Thymus (tissue), 11 donors: ENCODE data around the gene CPNE2. TPM values are rescaled to one million over a fixed set of nuclear protein-coding genes. Genes with fewer than 3 reads are reported as not detected.
A peak's percentile ranks its signal among the peaks of the same experiment; 100 is the strongest.
"Not testable (repeated sequence)": the region's sequence is repeated elsewhere in the genome, so short reads cannot be mapped to it uniquely, and the experiment has no call there.

ENCODE experiments used
- DNase-seq, 9 donors: peaks; one replicate each; pipeline ENCODE4 v3.0.0-alpha.2; 2013; ENCODE audit warnings: low spot score in 9 of 9, low read depth in 6 of 9, missing footprints in 1 of 9
- H3K27ac ChIP-seq, 2 donors: one replicate each; pipeline ENCODE4 v1.5.1; 2013; ENCODE audit warnings: control low read depth in 1 of 2, low read depth in 1 of 2, low read length in 1 of 2, mild to moderate bottlenecking in 1 of 2, moderate library complexity in 1 of 2
- H3K27me3 ChIP-seq, 2 donors: one replicate each; pipeline ENCODE4 v1.5.1; 2013; ENCODE audit warnings: low read length in 1 of 2; ENCODE audit not compliant: control insufficient read depth in 2 of 2, insufficient read depth in 1 of 2
- H3K36me3 ChIP-seq, 2 donors: one replicate each; pipeline ENCODE4 v1.5.1; 2013; ENCODE audit warnings: low read length in 1 of 2, mild to moderate bottlenecking in 1 of 2, moderate library complexity in 1 of 2; ENCODE audit not compliant: control insufficient read depth in 2 of 2, insufficient read depth in 2 of 2
- H3K4me1 ChIP-seq, 2 donors: one replicate each; pipeline ENCODE4 v1.5.1; 2013; ENCODE audit warnings: low read length in 2 of 2; ENCODE audit not compliant: control insufficient read depth in 2 of 2, insufficient read depth in 2 of 2
- H3K4me3 ChIP-seq, 2 donors: one replicate each; pipeline ENCODE4 v1.5.1; 2013; ENCODE audit warnings: low read length in 2 of 2, control low read depth in 1 of 2, mild to moderate bottlenecking in 1 of 2
- H3K9me3 ChIP-seq, 2 donors: one replicate each; pipeline ENCODE4 v1.5.1; 2013; ENCODE audit warnings: low read length in 1 of 2, mild to moderate bottlenecking in 1 of 2; ENCODE audit not compliant: control insufficient read depth in 2 of 2, insufficient read depth in 1 of 2
- WGBS: extraction: QIAGEN DNeasy Blood & Tissue Kit; methylation state at CpG from one replicate; pipeline ENCODE4 v1.1.7; 2013; 5-methylcytosine and 5-hydroxymethylcytosine counted together
- polyA plus RNA-seq: library from polyadenylated mRNA; stranded (reverse); fragments of 200-250 nt; gene quantifications from one replicate; pipeline ENCODE4 v1.2.3, GENCODE V29; 2013
- total RNA-seq: library from RNA; stranded (reverse); fragments of 120-200 nt; gene quantifications from one replicate; pipeline ENCODE4 v1.2.4, GENCODE V29; 2013
- donor health status: healthy.

CPNE2 gene
- total and polyA plus RNA-seq, 2 donors: 6.5 to 27.5 TPM

DNA sequence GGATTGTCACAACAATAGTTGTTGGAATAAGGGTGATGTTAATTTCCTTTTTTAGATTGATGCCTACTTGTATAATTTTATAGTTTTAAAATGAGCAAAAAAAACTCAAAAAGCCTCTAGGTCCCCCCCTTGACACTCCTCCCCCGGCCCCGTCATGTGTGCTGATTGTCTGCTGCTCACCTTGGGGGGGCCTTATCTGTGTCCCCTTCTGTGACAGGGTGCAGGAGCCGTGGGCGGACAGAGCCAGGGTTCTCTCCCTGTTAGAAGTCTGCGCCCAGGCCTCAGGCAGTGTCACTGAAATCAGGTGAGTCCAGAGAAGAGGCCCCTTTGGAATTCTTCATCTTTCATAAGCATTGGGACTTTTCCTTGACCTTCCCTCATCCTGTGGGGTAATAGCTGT lies 27.4 kb upstream of the CPNE2 start:
- Histone ChIP-seq H3K36me3 (peaks cover 7 to 9% of the 10 kb centered on the region in 2 donors), H3K27me3 (no peaks in the 10 kb centered on the region), H3K27ac (no peak overlapping the region), H3K9me3 (no peaks in the 10 kb centered on the region), H3K4me1 (no peaks in the 10 kb centered on the region), H3K4me3 (no peak overlapping the region)
- 98% methylated on average over 5 of the region's 5 CpGs for WGBS
- DNase-seq: no peak

DNA sequence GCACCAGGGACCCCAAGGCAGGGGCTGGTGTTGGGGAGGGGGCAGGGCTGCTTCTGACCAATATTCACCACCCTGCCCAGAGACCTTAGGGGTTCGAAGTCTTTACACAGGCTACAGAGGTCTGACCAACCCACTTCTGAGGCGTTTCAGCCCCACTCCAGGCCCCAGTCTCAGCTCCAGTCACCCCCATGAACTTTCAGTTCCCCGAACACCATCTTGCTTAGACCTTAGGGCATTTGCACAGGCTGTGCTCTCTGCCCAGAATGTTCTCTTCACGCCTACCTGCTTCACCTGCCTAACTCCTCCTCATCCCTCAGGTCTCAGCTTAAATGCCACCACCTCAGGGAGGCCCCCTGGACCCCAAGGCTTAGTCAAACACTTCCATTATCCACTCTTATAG lies 25.8 kb upstream of the CPNE2 start:
- Histone ChIP-seq H3K36me3 (peaks cover 3 to 7% of the 10 kb centered on the region in 2 donors), H3K4me3 (no peak overlapping the region), H3K9me3 (no peaks in the 10 kb centered on the region), H3K4me1 (no peaks in the 10 kb centered on the region), H3K27me3 (no peaks in the 10 kb centered on the region), H3K27ac (no peak overlapping the region)
- no peak for DNase-seq
- WGBS: 98% methylated on average over 4 of the region's 4 CpGs

DNA sequence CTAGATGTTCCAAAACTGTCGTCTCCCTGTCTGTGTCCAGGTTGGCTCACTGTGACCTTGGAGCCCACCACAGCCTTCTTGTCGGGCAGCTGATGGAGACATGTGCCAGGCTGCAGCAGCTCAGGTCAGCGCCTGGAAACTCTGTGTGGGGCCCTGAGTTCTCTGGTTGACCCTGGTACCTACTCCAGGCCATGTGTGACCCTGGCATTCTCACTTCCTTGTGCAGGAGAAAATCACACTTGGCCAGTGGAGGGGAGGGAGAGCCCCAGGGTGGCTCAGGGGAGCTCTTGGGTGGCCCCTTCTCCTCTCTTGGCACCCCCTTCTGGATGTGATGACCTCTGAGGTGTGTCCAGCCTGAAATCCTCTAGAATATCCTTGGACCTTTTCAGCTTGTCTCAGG lies 25.0 kb upstream of the CPNE2 start:
- no peak for DNase-seq
- WGBS: 95% methylated on average over 3 of the region's 3 CpGs
- Histone ChIP-seq H3K27me3 (no peaks in the 10 kb centered on the region), H3K27ac (no peak overlapping the region), H3K4me3 (no peak overlapping the region), H3K9me3 (no peaks in the 10 kb centered on the region), H3K36me3 (peaks cover 3 to 4% of the 10 kb centered on the region in 2 donors), H3K4me1 (no peaks in the 10 kb centered on the region)

DNA sequence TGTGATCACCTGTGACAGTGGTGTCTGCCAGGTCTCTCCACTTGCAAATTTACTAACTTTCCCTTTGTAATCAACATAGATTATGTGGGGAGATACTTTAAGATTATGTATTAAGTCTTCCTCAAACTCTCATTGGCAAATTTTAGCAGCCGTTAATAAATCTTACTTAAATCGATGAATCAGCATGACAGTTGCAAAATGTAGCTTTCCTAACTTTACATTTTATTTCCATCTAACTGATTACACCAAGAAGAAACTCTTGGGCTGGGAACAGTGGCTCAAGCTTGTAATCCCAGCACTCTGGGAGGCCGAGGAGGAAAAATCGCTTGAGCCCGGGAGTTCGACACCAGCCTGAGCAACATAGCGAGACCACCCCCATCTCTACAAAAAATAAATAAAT lies 23.3 kb upstream of the CPNE2 start:
- Histone ChIP-seq H3K4me3 (no peak overlapping the region), H3K4me1 (no peaks in the 10 kb centered on the region), H3K27me3 (no peaks in the 10 kb centered on the region), H3K9me3 (no peaks in the 10 kb centered on the region), H3K36me3 (peaks cover 3 to 4% of the 10 kb centered on the region in 2 donors), H3K27ac (no peak overlapping the region)
- no peak for DNase-seq
- 98% methylated on average over 7 of the region's 7 CpGs for WGBS

DNA sequence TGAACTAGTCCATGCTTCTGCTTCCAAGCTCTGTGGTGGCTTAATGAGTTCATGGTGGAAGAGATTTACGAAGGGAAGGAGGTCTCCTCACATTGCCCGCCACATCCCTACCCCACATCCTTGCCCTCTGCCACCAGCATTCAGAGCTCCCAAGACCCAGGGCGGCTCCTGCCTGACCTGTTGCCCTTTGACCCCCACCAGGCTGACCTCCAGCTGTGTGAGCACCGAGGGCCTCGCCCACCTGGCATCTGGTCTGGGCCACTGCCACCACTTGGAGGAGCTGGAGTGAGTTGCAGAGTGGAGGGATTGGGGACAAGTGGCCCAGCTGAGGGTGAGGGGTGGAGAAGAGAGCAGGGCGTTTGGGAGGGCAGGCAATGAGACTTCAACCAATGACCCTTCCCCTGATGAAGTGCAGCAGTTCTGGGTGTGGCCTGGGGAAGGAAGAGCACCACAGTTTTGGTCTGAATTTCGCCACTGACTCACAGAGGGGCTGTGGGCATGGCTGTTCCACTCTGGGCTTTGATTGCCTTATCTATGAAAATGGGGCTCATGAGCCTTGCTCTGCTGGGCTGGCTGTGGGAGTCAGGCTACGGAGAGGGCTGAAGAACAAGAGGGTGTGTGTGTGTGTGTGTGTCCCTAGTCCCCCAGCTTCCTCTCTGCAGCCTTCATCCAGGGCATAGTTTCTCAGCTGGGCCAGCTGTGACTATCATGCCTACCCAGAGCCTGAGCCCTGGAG lies 22.6 kb upstream of the CPNE2 start:
- DNase-seq: no peak
- no peaks in the 10 kb centered on the region for H3K27me3 ChIP-seq
- peaks cover 3 to 11% of the 10 kb centered on the region in 2 donors for H3K36me3 ChIP-seq
- H3K9me3 ChIP-seq: no peaks in the 10 kb centered on the region
- no peak overlapping the region for H3K27ac ChIP-seq
- 96% methylated on average over 8 of the region's 8 CpGs for WGBS
- H3K4me3 ChIP-seq: no peak overlapping the region
- no peaks in the 10 kb centered on the region for H3K4me1 ChIP-seq

DNA sequence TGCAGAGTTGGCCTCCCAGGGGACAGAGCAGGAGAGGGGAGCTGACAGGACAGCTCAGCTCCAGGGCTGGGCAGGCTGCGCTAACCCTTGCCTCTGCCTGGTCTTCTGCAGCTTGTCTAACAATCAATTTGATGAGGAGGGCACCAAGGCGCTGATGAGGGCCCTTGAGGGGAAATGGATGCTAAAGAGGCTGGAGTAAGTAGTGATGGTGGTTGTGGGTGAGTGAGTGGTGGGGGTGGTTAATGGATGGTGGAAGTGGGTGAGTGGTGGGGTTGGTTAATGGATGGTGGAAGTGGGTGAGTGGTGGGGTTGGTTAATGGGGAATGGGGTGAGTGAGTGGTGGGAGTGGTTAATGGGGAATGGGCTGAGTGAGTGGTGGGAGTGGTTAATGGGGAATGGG lies 22.0 kb upstream of the CPNE2 start:
- no peak for DNase-seq
- peaks cover 3 to 11% of the 10 kb centered on the region in 2 donors for H3K36me3 ChIP-seq
- H3K27me3 ChIP-seq: no peaks in the 10 kb centered on the region
- H3K9me3 ChIP-seq: no peaks in the 10 kb centered on the region
- WGBS: 99% methylated on average over 2 of the region's 2 CpGs
- no peak overlapping the region for H3K27ac ChIP-seq
- H3K4me3 ChIP-seq: no peak overlapping the region
- no peaks in the 10 kb centered on the region for H3K4me1 ChIP-seq

DNA sequence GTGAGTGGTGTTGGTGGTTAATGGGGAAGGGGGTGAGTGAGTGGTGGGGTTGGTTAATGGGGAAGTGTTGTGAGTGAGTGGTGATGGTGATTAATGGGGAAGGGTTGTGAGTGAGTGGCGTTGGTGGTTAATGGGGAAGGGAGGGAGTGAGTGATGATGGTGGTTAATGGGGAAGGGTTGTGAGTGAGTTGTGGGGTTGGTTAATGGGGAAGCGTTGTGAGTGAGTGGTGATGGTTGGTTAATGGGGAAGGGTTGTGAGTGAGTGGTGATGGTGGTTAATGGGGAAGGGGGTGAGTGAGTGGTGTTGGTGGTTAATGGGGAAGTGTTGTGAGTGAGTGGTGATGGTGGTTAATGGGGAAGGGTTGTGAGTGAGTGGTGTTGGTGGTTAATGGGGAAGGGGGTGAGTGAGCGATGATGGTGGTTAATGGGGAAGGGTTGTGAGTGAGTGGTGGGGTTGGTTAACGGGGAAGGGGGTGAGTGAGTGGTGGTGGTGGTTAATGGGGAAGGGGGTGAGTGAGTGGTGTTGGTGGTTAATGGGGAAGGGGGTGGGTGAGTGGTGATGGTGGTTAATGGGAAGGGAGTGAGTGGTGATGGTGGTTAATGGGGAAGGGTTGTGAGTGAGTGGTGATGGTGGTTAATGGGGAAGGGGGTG lies 21.2 kb upstream of the CPNE2 start:
- H3K27ac ChIP-seq, H3K27me3 ChIP-seq, H3K4me3 ChIP-seq, H3K4me1 ChIP-seq, H3K9me3 ChIP-seq, DNase-seq: not testable (repeated sequence)
- H3K36me3 ChIP-seq: peaks cover 3 to 11% of the 10 kb centered on the region in 2 donors
- 95% methylated on average over 4 of the region's 4 CpGs for WGBS

DNA sequence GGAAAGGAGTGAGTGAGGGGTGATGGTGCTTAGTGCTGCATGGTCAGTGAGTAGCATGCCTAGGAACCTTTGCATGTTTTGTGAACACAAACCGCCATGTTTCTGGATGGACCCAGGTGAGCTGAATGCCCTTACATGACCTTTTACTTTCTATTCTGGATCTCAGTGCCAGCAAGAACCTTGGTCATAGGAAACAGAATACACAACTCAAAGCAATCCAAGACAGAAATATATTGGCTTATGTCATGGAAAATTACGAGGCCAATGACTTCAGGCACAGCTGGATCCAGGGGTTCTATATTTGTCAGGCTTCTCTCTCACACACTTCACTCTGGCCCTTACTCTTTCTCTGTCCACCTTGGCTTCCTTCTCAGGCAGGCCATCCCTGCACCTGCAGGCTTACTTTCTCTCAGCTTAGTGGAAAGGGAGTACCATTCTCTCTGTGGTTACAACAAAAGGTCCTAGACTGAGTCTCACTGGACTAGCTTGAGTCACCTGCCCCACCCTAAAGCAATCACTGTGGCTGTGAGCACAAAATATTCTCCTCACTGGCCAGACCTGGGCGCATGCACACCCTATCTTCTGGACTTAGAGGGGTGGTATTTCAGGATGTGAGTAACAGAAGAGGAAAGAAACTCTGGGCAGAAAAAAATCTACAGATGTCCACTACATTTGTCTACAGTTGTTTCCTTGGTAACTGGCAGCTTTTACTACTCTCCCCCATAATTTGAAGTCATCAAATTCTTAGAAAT lies 20.4 kb upstream of the CPNE2 start:
- Histone ChIP-seq H3K36me3 (peaks cover 3 to 12% of the 10 kb centered on the region in 2 donors), H3K27ac (peak overlapping the region in 1 of 2 donors; percentile 4), H3K27me3 (no peaks in the 10 kb centered on the region), H3K9me3 (no peaks in the 10 kb centered on the region), H3K4me3 (no peak overlapping the region), H3K4me1 (no peaks in the 10 kb centered on the region)
- DNase-seq: no peak
- WGBS: 93% methylated on average over 3 of the region's 3 CpGs

DNA sequence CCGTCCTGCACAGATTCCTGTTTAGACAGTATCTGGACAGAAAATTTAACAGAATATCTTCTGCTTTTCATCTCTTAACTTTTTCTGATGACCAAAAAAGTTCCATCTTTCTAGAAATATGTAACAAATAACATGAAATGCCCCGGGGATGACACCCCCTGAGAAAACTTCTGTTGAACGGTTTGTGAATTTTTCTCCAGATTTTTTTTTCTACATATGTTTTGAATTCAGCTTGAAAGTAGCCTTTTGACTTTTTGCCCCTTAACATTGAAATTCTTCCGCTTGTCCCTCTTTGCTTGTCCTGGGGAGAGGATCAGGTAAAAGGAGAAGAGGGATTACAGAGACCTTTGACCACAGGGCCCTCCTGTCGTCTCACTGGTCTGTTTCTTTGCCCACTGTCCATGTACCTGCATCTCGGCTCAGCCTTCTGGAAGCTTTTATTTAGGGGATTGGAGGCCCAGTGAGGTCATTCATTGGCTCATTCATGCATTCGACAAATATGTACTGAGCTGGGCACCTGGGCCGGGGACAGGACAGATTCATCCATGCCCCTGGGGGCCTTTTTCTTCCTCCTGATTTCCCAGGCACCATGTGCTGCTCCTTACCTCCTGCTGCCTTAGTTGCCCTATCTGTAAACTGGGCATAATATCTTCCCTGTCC lies 19.6 kb upstream of the CPNE2 start:
- Histone ChIP-seq H3K4me3 (no peak overlapping the region), H3K9me3 (no peaks in the 10 kb centered on the region), H3K4me1 (no peaks in the 10 kb centered on the region), H3K27me3 (no peaks in the 10 kb centered on the region), H3K36me3 (peaks cover 0 to 10% of the 10 kb centered on the region in 2 donors), H3K27ac (no peak overlapping the region)
- no peak for DNase-seq
- 81% methylated on average over 8 of the region's 8 CpGs for WGBS
